Measurements from ENCODE around the gene VTI1A. TPM values are rescaled to one million over a fixed set of nuclear protein-coding genes. Genes with fewer than 3 reads are reported as not detected.
A peak's percentile ranks its signal among the peaks of the same experiment; 100 is the strongest.

The VTI1A gene
- total and polyA plus RNA-seq, 2 experiments from 2014 or later = 26.8 to 31.0 TPM

DNA sequence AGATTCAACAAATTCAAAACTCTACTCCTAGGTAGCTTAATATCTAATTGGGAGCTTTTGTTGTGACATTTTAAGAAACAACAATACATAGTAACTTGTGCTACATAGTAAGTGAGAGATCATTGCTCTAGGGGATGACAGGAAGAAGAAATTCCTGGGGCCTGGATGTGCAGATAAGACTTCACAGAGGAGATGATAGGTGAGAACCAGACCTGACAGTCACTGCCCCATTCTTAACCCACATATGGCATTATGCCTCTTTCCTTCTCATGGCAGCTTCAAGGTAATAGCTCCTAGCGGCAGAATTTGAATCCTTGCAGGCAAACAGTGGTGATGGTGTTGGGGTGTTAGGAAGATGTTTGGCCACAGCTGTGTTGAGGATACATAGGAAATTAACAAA is 233.6 kb downstream of the VTI1A start:
- H3K4me3 Mint-ChIP-seq = no peak overlapping the region
- no peak for DNase-seq (ENCODE audit: low spot score)
- no peak overlapping the region for H3K27ac Mint-ChIP-seq
- H3K4me3 ChIP-seq = no peak overlapping the region
- H3K9me3 Mint-ChIP-seq = no peaks in the 10 kb centered on the region
- 0 out of 2 replicates have a peak, but pooled peaks cover 6% of the 10 kb centered on the region for H3K9me2 ChIP-seq (ENCODE audit: insufficient read depth)
- H2AFZ ChIP-seq = no peak overlapping the region
- no peaks in the 10 kb centered on the region for H3K36me3 Mint-ChIP-seq (ENCODE audit: low read depth)
- no peaks in the 10 kb centered on the region for H3F3A ChIP-seq (replicated peaks; ENCODE audit: low read depth)
- peak overlapping the region; percentile 89; the same call in 1 of the 2 replicates for H3K27ac ChIP-seq (ENCODE audit: low read depth)
- ATAC-seq = no peak
- H3K4me2 ChIP-seq = no peak overlapping the region
- H3K79me2 ChIP-seq (replicated peaks; ENCODE audit: insufficient read depth) = no peaks in the 10 kb centered on the region
- H3K4me1 Mint-ChIP-seq = peaks cover 28% of the 10 kb centered on the region
- H3K4me1 ChIP-seq (ENCODE audit: insufficient read depth) = peaks cover 38% of the 10 kb centered on the region
- TF ChIP-seq EZH2phosphoT487 (IDR thresholded peaks at IDR 0.05; ENCODE audit: unreplicated experiment) = no peak
- no peak for TF ChIP-seq CREB1 (CRISPR knock-in tag; IDR thresholded peaks at IDR 0.05; ENCODE audit: low read depth)
- TF ChIP-seq JUNB (IDR thresholded peaks at IDR 0.05; ENCODE audit: unreplicated experiment) = no peak
- no peak for TF ChIP-seq ZNF462 (CRISPR knock-in tag; IDR thresholded peaks at IDR 0.05)
- no peak for TF ChIP-seq POLR2AphosphoS5 (IDR thresholded peaks at IDR 0.05; ENCODE audit: low read depth)
- TF ChIP-seq ETS1 (IDR thresholded peaks at IDR 0.05) = no peak
- TF ChIP-seq EZH2 (IDR thresholded peaks at IDR 0.05; ENCODE audit: low read depth, unreplicated experiment) = no peak
- no peak for TF ChIP-seq CTCF (conservative IDR thresholded peaks at IDR 0.05; ENCODE audit: low read depth in 2 of 2)
- TF ChIP-seq NANOG (IDR thresholded peaks at IDR 0.05; ENCODE audit: borderline replicate concordance) = no peak
- TF ChIP-seq ZNF114 (CRISPR knock-in tag; IDR thresholded peaks at IDR 0.05) = no peak
- no peak for TF ChIP-seq ZNF331 (CRISPR knock-in tag; IDR thresholded peaks at IDR 0.05; ENCODE audit: low read depth)
- no peak for TF ChIP-seq STAT1 (IDR thresholded peaks at IDR 0.05; ENCODE audit: unreplicated experiment)
- TF ChIP-seq, protein P1, sequence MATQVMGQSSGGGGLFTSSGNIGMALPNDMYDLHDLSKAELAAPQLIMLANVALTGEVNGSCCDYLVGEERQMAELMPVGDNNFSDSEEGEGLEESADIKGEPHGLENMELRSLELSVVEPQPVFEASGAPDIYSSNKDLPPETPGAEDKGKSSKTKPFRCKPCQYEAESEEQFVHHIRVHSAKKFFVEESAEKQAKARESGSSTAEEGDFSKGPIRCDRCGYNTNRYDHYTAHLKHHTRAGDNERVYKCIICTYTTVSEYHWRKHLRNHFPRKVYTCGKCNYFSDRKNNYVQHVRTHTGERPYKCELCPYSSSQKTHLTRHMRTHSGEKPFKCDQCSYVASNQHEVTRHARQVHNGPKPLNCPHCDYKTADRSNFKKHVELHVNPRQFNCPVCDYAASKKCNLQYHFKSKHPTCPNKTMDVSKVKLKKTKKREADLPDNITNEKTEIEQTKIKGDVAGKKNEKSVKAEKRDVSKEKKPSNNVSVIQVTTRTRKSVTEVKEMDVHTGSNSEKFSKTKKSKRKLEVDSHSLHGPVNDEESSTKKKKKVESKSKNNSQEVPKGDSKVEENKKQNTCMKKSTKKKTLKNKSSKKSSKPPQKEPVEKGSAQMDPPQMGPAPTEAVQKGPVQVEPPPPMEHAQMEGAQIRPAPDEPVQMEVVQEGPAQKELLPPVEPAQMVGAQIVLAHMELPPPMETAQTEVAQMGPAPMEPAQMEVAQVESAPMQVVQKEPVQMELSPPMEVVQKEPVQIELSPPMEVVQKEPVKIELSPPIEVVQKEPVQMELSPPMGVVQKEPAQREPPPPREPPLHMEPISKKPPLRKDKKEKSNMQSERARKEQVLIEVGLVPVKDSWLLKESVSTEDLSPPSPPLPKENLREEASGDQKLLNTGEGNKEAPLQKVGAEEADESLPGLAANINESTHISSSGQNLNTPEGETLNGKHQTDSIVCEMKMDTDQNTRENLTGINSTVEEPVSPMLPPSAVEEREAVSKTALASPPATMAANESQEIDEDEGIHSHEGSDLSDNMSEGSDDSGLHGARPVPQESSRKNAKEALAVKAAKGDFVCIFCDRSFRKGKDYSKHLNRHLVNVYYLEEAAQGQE (IDR thresholded peaks at IDR 0.05; ENCODE audit: unreplicated experiment) = no peak
- H3K27me3 Mint-ChIP-seq (ENCODE audit: insufficient read depth, low read depth, poor library complexity) = peaks cover 4% of the 10 kb centered on the region
- H3K27me3 ChIP-seq (ENCODE audit: insufficient read depth) = no peaks in the 10 kb centered on the region
- H4K20me1 ChIP-seq (replicated peaks; ENCODE audit: insufficient read depth) = no peaks in the 10 kb centered on the region
- H3K36me3 ChIP-seq (ENCODE audit: insufficient read depth) = no peaks in the 10 kb centered on the region
